ENCODE results near the gene LY6G5B.

LY6G5B gene

GRCh38 chr6:31642798-31643570 is 26.8 kb upstream of the LY6G5B start:
- no peak for DNase-seq

- DNase-seq, result no peak
Measured at GRCh38 chr6:31643818-31644454, 25.8 kb upstream of the LY6G5B start.

- no peak for DNase-seq
Measured at GRCh38 chr6:31645325-31645724, 24.5 kb upstream of the LY6G5B start.

- DNase-seq, result peak; percentile 69
Measured at GRCh38 chr6:31651602-31652191, 18.1 kb upstream of the LY6G5B start.

GRCh38 chr6:31652925-31653724 is 16.7 kb upstream of the LY6G5B start:
- DNase-seq, result peak; percentile 16

- DNase-seq, result no peak
Measured at GRCh38 chr6:31654574-31655348, 15.0 kb upstream of the LY6G5B start.

- DNase-seq, result no peak
Measured at GRCh38 chr6:31655349-31656237, 14.2 kb upstream of the LY6G5B start, which contains the start of gene APOM. TSS of gene APOM (plus strand) at chr6:31655894. CDS start at chr6:31655967, 73 bp downstream.

GRCh38 chr6:31657406-31658157 is 12.2 kb upstream of the LY6G5B start:
- DNase-seq, result no peak

- DNase-seq, result no peak
Measured at GRCh38 chr6:31658158-31658688, 11.6 kb upstream of the LY6G5B start.

- no peak for DNase-seq
Measured at GRCh38 chr6:31658983-31659648, 10.7 kb upstream of the LY6G5B start.

GRCh38 chr6:31659649-31660380 is 10.0 kb upstream of the LY6G5B start:
- peak; percentile 18 for DNase-seq

- peak; percentile 73 for DNase-seq
Measured at GRCh38 chr6:31660381-31661261, 9.2 kb upstream of the LY6G5B start, which contains the start of gene C6orf47. TSS of gene C6orf47 (minus strand) at chr6:31660778. CDS start at chr6:31659947, 831 bp downstream.

GRCh38 chr6:31661262-31662123 is 8.3 kb upstream of the LY6G5B start:
- no peak for DNase-seq

GRCh38 chr6:31662124-31662723 is 7.6 kb upstream of the LY6G5B start:
- DNase-seq, result no peak

GRCh38 chr6:31663126-31663960 is 6.4 kb upstream of the LY6G5B start:
- no peak for DNase-seq
